SJCRH30 (cell line): Measurements from ENCODE around the gene INSL3. TPM values are rescaled to one million over a fixed set of nuclear protein-coding genes. Genes with fewer than 3 reads are reported as not detected.
A peak's percentile ranks its signal among the peaks of the same experiment; 100 is the strongest.

Experiments
- DNase-seq, 2 experiments: peaks; one replicate each; pipeline ENCODE4 v3.0.0-alpha.2; 2015 to 2020
- H3K27ac ChIP-seq: fragments of 250-450 bp; sonication (Bioruptor Pico); 2 replicates; pipeline ENCODE4 v1.5.1; 2020; ENCODE audit warnings: mild to moderate bottlenecking, moderate library complexity
- H3K27me3 ChIP-seq: fragments of 250-450 bp; sonication (Bioruptor Pico); 2 replicates; pipeline ENCODE4 v1.5.1; 2020; ENCODE audit warnings: mild to moderate bottlenecking, moderate library complexity
- H3K36me3 ChIP-seq: fragments of 250-450 bp; sonication (Bioruptor Pico); 2 replicates; pipeline ENCODE4 v1.5.1; 2020; ENCODE audit warnings: mild to moderate bottlenecking, moderate library complexity
- H3K4me1 ChIP-seq: fragments of 250-450 bp; sonication (Bioruptor Pico); 2 replicates; pipeline ENCODE4 v1.5.1; 2020; ENCODE audit warnings: mild to moderate bottlenecking, moderate library complexity
- H3K4me3 ChIP-seq: fragments of 250-450 bp; sonication (Bioruptor Pico); 2 replicates; pipeline ENCODE4 v1.5.1; 2020; ENCODE audit warnings: mild to moderate bottlenecking, moderate library complexity
- H3K9me3 ChIP-seq: fragments of 250-450 bp; sonication (Bioruptor Pico); replicated peaks from 2 replicates; pipeline ENCODE4 v1.5.1; 2020; ENCODE audit warnings: mild to moderate bottlenecking, moderate library complexity
- total RNA-seq: library from RNA; depleted of rRNA; stranded (reverse); fragments of >200 nt; shearing (Covaris generic); gene quantifications from 2 replicates; pipeline ENCODE4 v1.2.3, GENCODE V29; 2014

The INSL3 gene
- total RNA-seq, 1 experiment from 2014 or later = not detected

- peaks cover 6% of the 10 kb centered on the region; the same call in 1 of the 2 replicates for H3K4me1 ChIP-seq
- H3K9me3 ChIP-seq = no peaks in the 10 kb centered on the region
- no peaks in the 10 kb centered on the region; the same call in 1 of the 2 replicates for H3K27me3 ChIP-seq
- DNase-seq = peak; percentile 100
- H3K4me3 ChIP-seq = peak within 1 kb of the TSS; percentile 94
- peaks cover 46% of the 10 kb centered on the region for H3K36me3 ChIP-seq
- H3K27ac ChIP-seq = peak within 1 kb of the TSS; percentile 91
Observed at GRCh38 chr19:17859533-17860330, 38.4 kb upstream of the INSL3 start, which contains the start of gene RPL18A. RPL18A (plus strand) TSS chr19:17859910; CDS start chr19:17859957, 47 bp downstream.

GRCh38 chr19:17855280-17856152, 34.2 kb upstream of the INSL3 start:
- H3K27ac ChIP-seq = no peak overlapping the region
- H3K36me3 ChIP-seq = peaks cover 4% of the 10 kb centered on the region
- peak; percentile 74 to 90 for DNase-seq
- H3K9me3 ChIP-seq = no peaks in the 10 kb centered on the region
- H3K4me1 ChIP-seq = no peaks in the 10 kb centered on the region
- H3K4me3 ChIP-seq = no peak overlapping the region
- no peaks in the 10 kb centered on the region; the same call in 1 of the 2 replicates for H3K27me3 ChIP-seq

- Histone ChIP-seq H3K4me1 (peaks cover 4% of the 10 kb centered on the region; the same call in 1 of the 2 replicates), H3K27ac (no peak overlapping the region), H3K9me3 (no peaks in the 10 kb centered on the region), H3K36me3 (no peaks in the 10 kb centered on the region), H3K4me3 (no peak overlapping the region), H3K27me3 (no peaks in the 10 kb centered on the region; the same call in 1 of the 2 replicates)
- DNase-seq = no peak
Observed at GRCh38 chr19:17854061-17854460, 32.7 kb upstream of the INSL3 start.

- H3K4me1 ChIP-seq = peaks cover 4% of the 10 kb centered on the region; the same call in 1 of the 2 replicates
Observed at GRCh38 chr19:17848595-17849292, 27.4 kb upstream of the INSL3 start.

GRCh38 chr19:17847538-17848366, 26.4 kb upstream of the INSL3 start, which contains the start of gene JAK3:
JAK3 (minus strand) TSS chr19:17847982; CDS start chr19:17844417, 3,565 bp downstream.
- Histone ChIP-seq H3K27me3 (peaks cover 8% of the 10 kb centered on the region; the same call in 1 of the 2 replicates), H3K4me1 (peaks cover 4% of the 10 kb centered on the region; the same call in 1 of the 2 replicates), H3K4me3 (no peak within 1 kb of the TSS), H3K27ac (no peak within 1 kb of the TSS), H3K36me3 (no peaks in the 10 kb centered on the region), H3K9me3 (no peaks in the 10 kb centered on the region)
- DNase-seq = no peak

More at GRCh38 chr19:17848595-17849292, 27.4 kb upstream of the INSL3 start:
- H3K4me3 ChIP-seq = no peak overlapping the region
- H3K9me3 ChIP-seq = no peaks in the 10 kb centered on the region
- H3K36me3 ChIP-seq = no peaks in the 10 kb centered on the region
- peaks cover 8% of the 10 kb centered on the region; the same call in 1 of the 2 replicates for H3K27me3 ChIP-seq
- H3K27ac ChIP-seq = no peak overlapping the region
- no peak for DNase-seq

GRCh38 chr19:17846146-17846545, 24.8 kb upstream of the INSL3 start:
- Histone ChIP-seq H3K9me3 (no peaks in the 10 kb centered on the region), H3K4me1 (peaks cover 4% of the 10 kb centered on the region; the same call in 1 of the 2 replicates), H3K27me3 (peaks cover 8% of the 10 kb centered on the region; the same call in 1 of the 2 replicates), H3K27ac (no peak overlapping the region), H3K4me3 (no peak overlapping the region), H3K36me3 (no peaks in the 10 kb centered on the region)
- DNase-seq = no peak

GRCh38 chr19:17843908-17844490, 22.7 kb upstream of the INSL3 start:
- Histone ChIP-seq H3K4me1 (no peaks in the 10 kb centered on the region), H3K27me3 (peaks cover 8% of the 10 kb centered on the region; the same call in 1 of the 2 replicates), H3K4me3 (no peak overlapping the region), H3K36me3 (no peaks in the 10 kb centered on the region), H3K9me3 (no peaks in the 10 kb centered on the region), H3K27ac (no peak overlapping the region)
- no peak for DNase-seq

GRCh38 chr19:17843292-17843827, 22.0 kb upstream of the INSL3 start:
- H3K27ac ChIP-seq = no peak overlapping the region
- peaks cover 8% of the 10 kb centered on the region; the same call in 1 of the 2 replicates for H3K27me3 ChIP-seq
- H3K9me3 ChIP-seq = no peaks in the 10 kb centered on the region
- H3K4me3 ChIP-seq = no peak overlapping the region
- H3K4me1 ChIP-seq = no peaks in the 10 kb centered on the region
- DNase-seq = no peak
- no peaks in the 10 kb centered on the region for H3K36me3 ChIP-seq

- no peaks in the 10 kb centered on the region for H3K4me1 ChIP-seq
- no peak for DNase-seq
- no peak overlapping the region for H3K4me3 ChIP-seq
- no peaks in the 10 kb centered on the region for H3K9me3 ChIP-seq
- peaks cover 3% of the 10 kb centered on the region; the same call in 1 of the 2 replicates for H3K27me3 ChIP-seq
- no peak overlapping the region for H3K27ac ChIP-seq
- no peaks in the 10 kb centered on the region for H3K36me3 ChIP-seq
Observed at GRCh38 chr19:17842663-17843291, 21.5 kb upstream of the INSL3 start.

GRCh38 chr19:17841810-17842662, 20.7 kb upstream of the INSL3 start:
- H3K9me3 ChIP-seq = no peaks in the 10 kb centered on the region
- 0 out of 2 replicates have a peak, but pooled peaks cover 2% of the 10 kb centered on the region for H3K27me3 ChIP-seq
- H3K27ac ChIP-seq = no peak overlapping the region
- no peak overlapping the region for H3K4me3 ChIP-seq
- no peaks in the 10 kb centered on the region for H3K36me3 ChIP-seq
- peak; percentile 55 to 59 for DNase-seq
- no peaks in the 10 kb centered on the region for H3K4me1 ChIP-seq

GRCh38 chr19:17841371-17841809, 20.1 kb upstream of the INSL3 start:
- no peak overlapping the region for H3K27ac ChIP-seq

GRCh38 chr19:17840019-17840418, 18.7 kb upstream of the INSL3 start:
- no peaks in the 10 kb centered on the region for H3K27me3 ChIP-seq
- H3K36me3 ChIP-seq = no peaks in the 10 kb centered on the region
- no peak overlapping the region for H3K4me3 ChIP-seq
- no peaks in the 10 kb centered on the region for H3K9me3 ChIP-seq
- no peak overlapping the region for H3K27ac ChIP-seq
- no peaks in the 10 kb centered on the region for H3K4me1 ChIP-seq
- no peak for DNase-seq

More at GRCh38 chr19:17841371-17841809, 20.1 kb upstream of the INSL3 start:
- Histone ChIP-seq H3K4me3 (no peak overlapping the region), H3K36me3 (no peaks in the 10 kb centered on the region), H3K9me3 (no peaks in the 10 kb centered on the region), H3K4me1 (no peaks in the 10 kb centered on the region), H3K27me3 (no peaks in the 10 kb centered on the region)
- DNase-seq = no peak
